WTC11 (cell line): ENCODE data around the gene WARS2. TPM values are rescaled to one million over a fixed set of nuclear protein-coding genes. Genes with fewer than 3 reads are reported as not detected.

Source experiments
- ATAC-seq: fragments of 200-7000 bp; cut with Tn5 transposase; 2 replicates; pipeline ENCODE4 v1.10.0; 2021; ENCODE audit warnings: mild to moderate bottlenecking, moderate library complexity
- CTCF ChIA-PET: fragments of 300-600 bp; sonication (Branson Sonifier 250); formaldehyde crosslinking; loops from one replicate; lab custom pipeline; 2021; ENCODE audit warnings: antibody characterized with exemption; lab: Charles Lee
- POLR2A ChIA-PET: fragments of 350-600 bp; sonication (Branson Sonifier 250); formaldehyde crosslinking; loops from one replicate; lab custom pipeline; 2021; ENCODE audit warnings: antibody characterized with exemption; lab: Charles Lee
- DNase-seq: peaks from one replicate; pipeline ENCODE4 v3.0.0; 2021; ENCODE audit warnings: low spot score
- H3K27ac Mint-ChIP-seq: 2 replicates; pipeline ENCODE4 v1.8.0; 2021; ENCODE audit warnings: mixed read lengths
- H3K27me3 Mint-ChIP-seq: 2 replicates; pipeline ENCODE4 v1.8.0; 2021; ENCODE audit warnings: low read depth, mild to moderate bottlenecking, moderate library complexity, mixed read lengths
- H3K36me3 Mint-ChIP-seq: 2 replicates; pipeline ENCODE4 v1.8.0; 2021; ENCODE audit warnings: mixed read lengths
- H3K4me1 Mint-ChIP-seq: 2 replicates; pipeline ENCODE4 v1.8.0; 2022; ENCODE audit warnings: mixed read lengths
- H3K4me3 Mint-ChIP-seq: 2 replicates; pipeline ENCODE4 v1.8.0; 2021; ENCODE audit warnings: mild to moderate bottlenecking, moderate library complexity, mixed read lengths
- H3K9me3 Mint-ChIP-seq: 2 replicates; pipeline ENCODE4 v1.8.0; 2021; ENCODE audit warnings: mixed read lengths
- CBFB ChIP-seq: sonication (generic); formaldehyde crosslinking; IDR thresholded peaks from 2 replicates; pipeline ENCODE4 v1.8.1; 2022; ENCODE audit warnings: mild to moderate bottlenecking, low read depth, missing genetic modification reagents
- ELF4 ChIP-seq: sonication (generic); formaldehyde crosslinking; IDR thresholded peaks from 2 replicates; pipeline ENCODE4 v1.8.1; 2022; ENCODE audit warnings: low read depth, mild to moderate bottlenecking, moderate library complexity, missing genetic modification reagents
- EMX1 ChIP-seq: fragments of 250-450 bp; sonication (Bioruptor Pico); IDR thresholded peaks from 2 replicates; pipeline ENCODE4 v1.8.0; 2021; ENCODE audit warnings: mild to moderate bottlenecking
- ERG ChIP-seq: fragments of 250-450 bp; sonication (Bioruptor Pico); IDR thresholded peaks from 2 replicates; pipeline ENCODE4 v1.8.0; 2021; ENCODE audit warnings: mild to moderate bottlenecking
- ESRRA ChIP-seq: sonication (generic); formaldehyde crosslinking; IDR thresholded peaks from 2 replicates; pipeline ENCODE4 v1.8.1; 2022; ENCODE audit warnings: mild to moderate bottlenecking, missing genetic modification reagents, borderline replicate concordance
- HMGXB4 ChIP-seq: sonication (generic); formaldehyde crosslinking; IDR thresholded peaks from 2 replicates; pipeline ENCODE4 v1.8.1; 2023; ENCODE audit warnings: mild to moderate bottlenecking, moderate library complexity, missing genetic modification reagents
- JUN ChIP-seq: sonication (generic); formaldehyde crosslinking; IDR thresholded peaks from 2 replicates; pipeline ENCODE4 v1.8.0; 2023; ENCODE audit warnings: mild to moderate bottlenecking, missing genetic modification reagents
- MXD4 ChIP-seq: fragments of 250-450 bp; sonication (Bioruptor Pico); IDR thresholded peaks from 2 replicates; pipeline ENCODE4 v1.8.0; 2021; ENCODE audit warnings: mild to moderate bottlenecking, moderate library complexity, borderline replicate concordance
- NFATC4 ChIP-seq: fragments of 250-450 bp; sonication (Bioruptor Pico); IDR thresholded peaks from 2 replicates; pipeline ENCODE4 v1.9.0; 2021; ENCODE audit warnings: mild to moderate bottlenecking
- NR1H2 ChIP-seq: sonication (generic); formaldehyde crosslinking; IDR thresholded peaks from 2 replicates; pipeline ENCODE4 v1.9.0; 2021; ENCODE audit warnings: mild to moderate bottlenecking, moderate library complexity, missing genetic modification reagents
- RELA ChIP-seq: sonication (generic); formaldehyde crosslinking; IDR thresholded peaks from 2 replicates; pipeline ENCODE4 v1.8.1; 2022; ENCODE audit warnings: missing genetic modification reagents, mild to moderate bottlenecking, borderline replicate concordance
- SMAD3 ChIP-seq: sonication (generic); formaldehyde crosslinking; IDR thresholded peaks from 2 replicates; pipeline ENCODE4 v1.8.0; 2022; ENCODE audit warnings: missing genetic modification reagents, mild to moderate bottlenecking, borderline replicate concordance
- SOX15 ChIP-seq: fragments of 250-450 bp; sonication (Bioruptor Pico); IDR thresholded peaks from 2 replicates; pipeline ENCODE4 v1.9.0; 2021; ENCODE audit warnings: mild to moderate bottlenecking
- SP1 ChIP-seq: sonication (generic); formaldehyde crosslinking; conservative IDR thresholded peaks from 2 replicates; pipeline ENCODE4 v1.8.1; 2022; ENCODE audit warnings: missing genetic modification reagents
- TEAD1 ChIP-seq: sonication (generic); formaldehyde crosslinking; IDR thresholded peaks from 2 replicates; pipeline ENCODE4 v1.8.0; 2022; ENCODE audit warnings: mild to moderate bottlenecking, missing genetic modification reagents
- ZBTB43 ChIP-seq: sonication (generic); formaldehyde crosslinking; IDR thresholded peaks from 2 replicates; pipeline ENCODE4 v1.8.1; 2023; ENCODE audit warnings: mild to moderate bottlenecking, missing genetic modification reagents
- ZNF423 ChIP-seq: fragments of 250-450 bp; sonication (Bioruptor Pico); IDR thresholded peaks from 2 replicates; pipeline ENCODE4 v2.1.2; 2022; ENCODE audit warnings: mild to moderate bottlenecking, moderate library complexity
- ZNF512 ChIP-seq: sonication (generic); formaldehyde crosslinking; IDR thresholded peaks from 2 replicates; pipeline ENCODE4 v1.8.1; 2022; ENCODE audit warnings: missing genetic modification reagents, borderline replicate concordance
- total RNA-seq: library from RNA; stranded (reverse); gene quantifications from 3 replicates; pipeline ENCODE4 v1.2.3, GENCODE V29; 2021
- TF ChIP-seq, protein P1 (sequence below): sonication (generic); formaldehyde crosslinking; IDR thresholded peaks from 2 replicates; pipeline ENCODE4 v1.8.1; 2023; ENCODE audit warnings: mild to moderate bottlenecking, missing genetic modification reagents
- TF ChIP-seq, protein P2 (sequence below): sonication (generic); formaldehyde crosslinking; IDR thresholded peaks from 2 replicates; pipeline ENCODE4 v1.8.1; 2023; ENCODE audit warnings: mild to moderate bottlenecking, missing genetic modification reagents, moderate library complexity
- TF ChIP-seq, protein P3 (sequence below): sonication (generic); formaldehyde crosslinking; conservative IDR thresholded peaks from 2 replicates; pipeline ENCODE4 v1.8.1; 2022; ENCODE audit warnings: mild to moderate bottlenecking, missing genetic modification reagents
- TF ChIP-seq, protein P4 (sequence below): sonication (generic); formaldehyde crosslinking; IDR thresholded peaks from 2 replicates; pipeline ENCODE4 v1.8.1; 2022; ENCODE audit warnings: low read depth, missing genetic modification reagents, borderline replicate concordance

Gene WARS2
- total RNA-seq, 1 experiment from 2014 or later = 9.3 TPM

DNA sequence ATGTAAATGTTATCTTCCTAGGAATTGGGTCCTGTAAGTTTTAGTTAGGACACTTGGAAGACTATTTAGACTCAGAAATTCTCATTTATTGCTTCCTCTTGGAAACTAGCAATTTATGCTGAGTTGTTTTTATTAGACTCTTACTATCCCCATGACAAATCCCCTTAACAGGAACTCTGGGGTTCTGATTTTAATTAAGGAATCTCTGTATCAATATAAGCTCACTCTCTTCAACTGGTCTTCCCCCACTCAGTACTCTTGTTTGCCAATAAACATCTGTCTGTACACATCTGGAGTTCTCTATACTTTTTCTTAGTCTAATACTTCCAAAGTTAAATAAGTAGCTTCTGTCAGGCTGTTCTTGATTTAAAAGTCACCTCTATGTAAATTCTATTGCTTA is 88.2 kb downstream of the WARS2 start (continued):
- TF ChIP-seq, protein P1, sequence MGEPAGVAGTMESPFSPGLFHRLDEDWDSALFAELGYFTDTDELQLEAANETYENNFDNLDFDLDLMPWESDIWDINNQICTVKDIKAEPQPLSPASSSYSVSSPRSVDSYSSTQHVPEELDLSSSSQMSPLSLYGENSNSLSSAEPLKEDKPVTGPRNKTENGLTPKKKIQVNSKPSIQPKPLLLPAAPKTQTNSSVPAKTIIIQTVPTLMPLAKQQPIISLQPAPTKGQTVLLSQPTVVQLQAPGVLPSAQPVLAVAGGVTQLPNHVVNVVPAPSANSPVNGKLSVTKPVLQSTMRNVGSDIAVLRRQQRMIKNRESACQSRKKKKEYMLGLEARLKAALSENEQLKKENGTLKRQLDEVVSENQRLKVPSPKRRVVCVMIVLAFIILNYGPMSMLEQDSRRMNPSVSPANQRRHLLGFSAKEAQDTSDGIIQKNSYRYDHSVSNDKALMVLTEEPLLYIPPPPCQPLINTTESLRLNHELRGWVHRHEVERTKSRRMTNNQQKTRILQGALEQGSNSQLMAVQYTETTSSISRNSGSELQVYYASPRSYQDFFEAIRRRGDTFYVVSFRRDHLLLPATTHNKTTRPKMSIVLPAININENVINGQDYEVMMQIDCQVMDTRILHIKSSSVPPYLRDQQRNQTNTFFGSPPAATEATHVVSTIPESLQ (CRISPR knock-in tag) = no peak
- no peak for TF ChIP-seq SMAD3 (CRISPR knock-in tag)

GRCh38 chr1:119048624-119049404 is 91.6 kb downstream of the WARS2 start:
- H3K27ac Mint-ChIP-seq = no peak overlapping the region
- no peaks in the 10 kb centered on the region for H3K27me3 Mint-ChIP-seq
- DNase-seq (no peak), ATAC-seq (no peak)
- H3K4me3 Mint-ChIP-seq = no peak overlapping the region
- no peak for TF ChIP-seq ESRRA (CRISPR knock-in tag)
- no peak for TF ChIP-seq MXD4
- no peak for TF ChIP-seq EMX1
- TF ChIP-seq ZBTB43 (CRISPR knock-in tag) = no peak
- TF ChIP-seq JUN (CRISPR knock-in tag) = no peak
- TF ChIP-seq, protein P2, sequence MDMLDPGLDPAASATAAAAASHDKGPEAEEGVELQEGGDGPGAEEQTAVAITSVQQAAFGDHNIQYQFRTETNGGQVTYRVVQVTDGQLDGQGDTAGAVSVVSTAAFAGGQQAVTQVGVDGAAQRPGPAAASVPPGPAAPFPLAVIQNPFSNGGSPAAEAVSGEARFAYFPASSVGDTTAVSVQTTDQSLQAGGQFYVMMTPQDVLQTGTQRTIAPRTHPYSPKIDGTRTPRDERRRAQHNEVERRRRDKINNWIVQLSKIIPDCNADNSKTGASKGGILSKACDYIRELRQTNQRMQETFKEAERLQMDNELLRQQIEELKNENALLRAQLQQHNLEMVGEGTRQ = no peak
- TF ChIP-seq NR1H2 (CRISPR knock-in tag) = no peak
- TF ChIP-seq NFATC4 = no peak
- TF ChIP-seq, protein P3, sequence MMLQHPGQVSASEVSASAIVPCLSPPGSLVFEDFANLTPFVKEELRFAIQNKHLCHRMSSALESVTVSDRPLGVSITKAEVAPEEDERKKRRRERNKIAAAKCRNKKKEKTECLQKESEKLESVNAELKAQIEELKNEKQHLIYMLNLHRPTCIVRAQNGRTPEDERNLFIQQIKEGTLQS (CRISPR knock-in tag) = no peak
- no peak for TF ChIP-seq ZNF423 (CRISPR knock-in tag)
- TF ChIP-seq, protein P4, sequence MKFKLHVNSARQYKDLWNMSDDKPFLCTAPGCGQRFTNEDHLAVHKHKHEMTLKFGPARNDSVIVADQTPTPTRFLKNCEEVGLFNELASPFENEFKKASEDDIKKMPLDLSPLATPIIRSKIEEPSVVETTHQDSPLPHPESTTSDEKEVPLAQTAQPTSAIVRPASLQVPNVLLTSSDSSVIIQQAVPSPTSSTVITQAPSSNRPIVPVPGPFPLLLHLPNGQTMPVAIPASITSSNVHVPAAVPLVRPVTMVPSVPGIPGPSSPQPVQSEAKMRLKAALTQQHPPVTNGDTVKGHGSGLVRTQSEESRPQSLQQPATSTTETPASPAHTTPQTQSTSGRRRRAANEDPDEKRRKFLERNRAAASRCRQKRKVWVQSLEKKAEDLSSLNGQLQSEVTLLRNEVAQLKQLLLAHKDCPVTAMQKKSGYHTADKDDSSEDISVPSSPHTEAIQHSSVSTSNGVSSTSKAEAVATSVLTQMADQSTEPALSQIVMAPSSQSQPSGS (CRISPR knock-in tag) = no peak
- no peak for TF ChIP-seq HMGXB4
- CTCF ChIA-PET = no interaction called here
- H3K36me3 Mint-ChIP-seq = 0 out of 2 replicates have a peak, but pooled peaks cover 3% of the 10 kb centered on the region
- H3K9me3 Mint-ChIP-seq = no peaks in the 10 kb centered on the region
- peaks cover 7% of the 10 kb centered on the region for H3K4me1 Mint-ChIP-seq
- POLR2A ChIA-PET = no interaction called here

- H3K27ac Mint-ChIP-seq = peak overlapping the region; percentile 78
- H3K9me3 Mint-ChIP-seq = no peaks in the 10 kb centered on the region
- no peaks in the 10 kb centered on the region for H3K27me3 Mint-ChIP-seq
- CTCF ChIA-PET = interaction anchor here (0.5 kb wide), 1 partner anchor 9 kb away, joined by 5 read pairs; no protein-coding TSS in a partner anchor
- POLR2A ChIA-PET = interaction anchor here (0.6 to 0.7 kb wide), 2 partner anchors 23 to 236 kb away, joined by 3 to 4 read pairs; no protein-coding TSS in a partner anchor
- no peak overlapping the region for H3K4me3 Mint-ChIP-seq
- 0 out of 2 replicates have a peak, but pooled peaks cover 3% of the 10 kb centered on the region for H3K36me3 Mint-ChIP-seq
- ATAC-seq (no peak), DNase-seq (no peak)
- H3K4me1 Mint-ChIP-seq = peaks cover 23% of the 10 kb centered on the region
- TF ChIP-seq ELF4 (CRISPR knock-in tag) (no peak), TEAD1 (CRISPR knock-in tag) (no peak), RELA (CRISPR knock-in tag) (no peak), ZNF512 (no peak), CBFB (CRISPR knock-in tag) (no peak), ERG (no peak), SP1 (no peak), SOX15 (no peak)
These were observed 93.5 kb downstream of the WARS2 start for GRCh38 chr1:119046785-119047438.
